Measurements from ENCODE around the gene MTMR1.

MTMR1 gene

GRCh38 chrX:150696866-150697265 is 3.7 kb downstream of the MTMR1 start:
- H3K9me2 ChIP-seq (replicated peaks; ENCODE audit: insufficient read depth, low read length) = no peaks in the 10 kb centered on the region
- H3K79me2 ChIP-seq (ENCODE audit: low read length) = peaks cover 68% of the 10 kb centered on the region
- peaks cover 23% of the 10 kb centered on the region for H3K4me1 ChIP-seq (ENCODE audit: low read length)
- no peak overlapping the region for H3K4me2 ChIP-seq (ENCODE audit: low read depth, low read length)
- H3K4me3 ChIP-seq (ENCODE audit: low read length) = no peak overlapping the region
- 0 out of 2 replicates have a peak, but pooled peaks cover 3% of the 10 kb centered on the region for H4K20me1 ChIP-seq (ENCODE audit: insufficient read depth, low read length)
- no peaks in the 10 kb centered on the region for H3K27me3 ChIP-seq (replicated peaks; ENCODE audit: insufficient read depth, low read length)
- H2AFZ ChIP-seq (ENCODE audit: low read length) = no peak overlapping the region
- H3K27ac ChIP-seq (ENCODE audit: low read length) = no peak overlapping the region
- H3K9ac ChIP-seq (ENCODE audit: low read length) = no peak overlapping the region
- DNase-seq = no peak
- no peaks in the 10 kb centered on the region; the same call in 1 of the 2 replicates for H3K36me3 ChIP-seq (replicated peaks; ENCODE audit: insufficient read depth, low read length)
- no peaks in the 10 kb centered on the region for H3K9me3 ChIP-seq (replicated peaks; ENCODE audit: insufficient read depth, low read length)
- TF ChIP-seq EZH2phosphoT487 (IDR thresholded peaks at IDR 0.05; ENCODE audit: low read length) = no peak
- no peak for TF ChIP-seq CTCF (IDR thresholded peaks at IDR 0.05; ENCODE audit: low read length)
- no peak for TF ChIP-seq EZH2 (optimal IDR thresholded peaks at IDR 0.05; ENCODE audit: low read depth, low read length)
- H3F3A ChIP-seq (ENCODE audit: insufficient read depth, low read length) = peaks cover 5% of the 10 kb centered on the region

DNA sequence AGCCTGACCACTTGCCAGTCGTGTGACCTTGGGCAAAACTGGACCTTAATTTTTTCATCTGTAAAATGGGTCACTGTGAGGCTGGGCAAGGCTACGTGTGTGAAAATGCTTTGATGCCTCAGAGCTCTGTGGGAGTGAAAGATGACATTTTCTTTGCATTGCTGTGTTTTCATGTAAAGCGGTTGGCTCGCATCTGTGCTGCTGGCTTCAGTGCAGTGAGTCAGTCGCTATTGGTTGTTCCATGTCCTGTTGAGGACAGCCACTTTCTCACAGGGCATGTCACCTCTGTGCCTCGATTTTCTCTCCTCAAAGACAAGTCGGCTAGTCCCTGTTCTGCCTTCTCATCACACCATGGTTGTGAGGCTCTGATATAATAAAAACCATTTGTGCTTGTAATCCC is 4.4 kb downstream of the MTMR1 start:
- no peak overlapping the region for H2AFZ ChIP-seq (ENCODE audit: low read length)
- no peaks in the 10 kb centered on the region for H3K27me3 ChIP-seq (replicated peaks; ENCODE audit: insufficient read depth, low read length)
- H3K27ac ChIP-seq (ENCODE audit: low read length) = no peak overlapping the region
- H4K20me1 ChIP-seq (ENCODE audit: insufficient read depth, low read length) = 0 out of 2 replicates have a peak, but pooled peaks cover 3% of the 10 kb centered on the region
- H3K9me2 ChIP-seq (replicated peaks; ENCODE audit: insufficient read depth, low read length) = no peaks in the 10 kb centered on the region
- H3K36me3 ChIP-seq (replicated peaks; ENCODE audit: insufficient read depth, low read length) = no peaks in the 10 kb centered on the region; the same call in 1 of the 2 replicates
- no peaks in the 10 kb centered on the region for H3K9me3 ChIP-seq (replicated peaks; ENCODE audit: insufficient read depth, low read length)
- H3K4me1 ChIP-seq (ENCODE audit: low read length) = peaks cover 19% of the 10 kb centered on the region
- H3K79me2 ChIP-seq (ENCODE audit: low read length) = peaks cover 68% of the 10 kb centered on the region
- DNase-seq = no peak
- TF ChIP-seq CTCF (IDR thresholded peaks at IDR 0.05; ENCODE audit: low read length) (no peak), EZH2 (optimal IDR thresholded peaks at IDR 0.05; ENCODE audit: low read depth, low read length) (no peak), EZH2phosphoT487 (IDR thresholded peaks at IDR 0.05; ENCODE audit: low read length) (no peak)
- no peak overlapping the region for H3K9ac ChIP-seq (ENCODE audit: low read length)
- H3F3A ChIP-seq (ENCODE audit: insufficient read depth, low read length) = peaks cover 5% of the 10 kb centered on the region
- no peak overlapping the region for H3K4me2 ChIP-seq (ENCODE audit: low read depth, low read length)
- no peak overlapping the region for H3K4me3 ChIP-seq (ENCODE audit: low read length)

GRCh38 chrX:150698981-150699380 is 5.8 kb downstream of the MTMR1 start:
- no peaks in the 10 kb centered on the region for H3K9me3 ChIP-seq (replicated peaks; ENCODE audit: insufficient read depth, low read length)
- H3K27ac ChIP-seq (ENCODE audit: low read length) = no peak overlapping the region
- 0 out of 2 replicates have a peak, but pooled peaks cover 3% of the 10 kb centered on the region for H4K20me1 ChIP-seq (ENCODE audit: insufficient read depth, low read length)
- DNase-seq = no peak
- TF ChIP-seq EZH2phosphoT487 (IDR thresholded peaks at IDR 0.05; ENCODE audit: low read length) (no peak), EZH2 (optimal IDR thresholded peaks at IDR 0.05; ENCODE audit: low read depth, low read length) (no peak), CTCF (IDR thresholded peaks at IDR 0.05; ENCODE audit: low read length) (no peak)
- H3K36me3 ChIP-seq (replicated peaks; ENCODE audit: insufficient read depth, low read length) = no peaks in the 10 kb centered on the region; the same call in 1 of the 2 replicates
- H3K79me2 ChIP-seq (ENCODE audit: low read length) = peaks cover 68% of the 10 kb centered on the region
- peaks cover 19% of the 10 kb centered on the region for H3K4me1 ChIP-seq (ENCODE audit: low read length)
- peaks cover 3% of the 10 kb centered on the region for H3F3A ChIP-seq (ENCODE audit: insufficient read depth, low read length)
- no peak overlapping the region for H3K4me2 ChIP-seq (ENCODE audit: low read depth, low read length)
- H3K9me2 ChIP-seq (replicated peaks; ENCODE audit: insufficient read depth, low read length) = no peaks in the 10 kb centered on the region
- no peaks in the 10 kb centered on the region for H3K27me3 ChIP-seq (replicated peaks; ENCODE audit: insufficient read depth, low read length)
- H2AFZ ChIP-seq (ENCODE audit: low read length) = no peak overlapping the region
- H3K9ac ChIP-seq (ENCODE audit: low read length) = no peak overlapping the region
- H3K4me3 ChIP-seq (ENCODE audit: low read length) = no peak overlapping the region
